GM18858 (cell line): ENCODE data around the gene MFSD2A.
"Not testable (repeated sequence)": the region's sequence is repeated elsewhere in the genome, so short reads cannot be mapped to it uniquely, and the experiment has no call there.

Source experiments
- ATAC-seq: cut with Tn5 transposase; IDR thresholded peaks from one replicate; pipeline ENCODE4 v1.9.1; 2021; ENCODE audit not compliant: unreplicated experiment

MFSD2A gene

GRCh38 chr1:39996396-39997004, 41.6 kb downstream of the MFSD2A start:
- ATAC-seq = no peak

- ATAC-seq = no peak
Measured at GRCh38 chr1:40001456-40001855, 46.5 kb downstream of the MFSD2A start.

GRCh38 chr1:40003156-40004093, 48.5 kb downstream of the MFSD2A start:
- ATAC-seq = no peak

- ATAC-seq = no peak
Measured at GRCh38 chr1:40004857-40005256, 49.9 kb downstream of the MFSD2A start.

- ATAC-seq = not testable (repeated sequence)
Measured at GRCh38 chr1:40007481-40008034, 52.6 kb downstream of the MFSD2A start.

- no peak for ATAC-seq
Measured at GRCh38 chr1:40011198-40011597, 56.3 kb downstream of the MFSD2A start.

- ATAC-seq = no peak
Measured at GRCh38 chr1:40014253-40014706, 59.3 kb downstream of the MFSD2A start.

- no peak for ATAC-seq
Measured at GRCh38 chr1:40014812-40015594, 60.1 kb downstream of the MFSD2A start.

GRCh38 chr1:40017951-40018575, 63.1 kb downstream of the MFSD2A start:
- ATAC-seq = no peak
